K562 (cell line): ENCODE data around the gene B3GALT4. TPM values are rescaled to one million over a fixed set of nuclear protein-coding genes. Genes with fewer than 3 reads are reported as not detected.

Experiments used
- BRCA1 ChIP-seq, 2 experiments: fragments of 450-650 bp in 1 of 2; sonication (generic) in 1 of 2; formaldehyde crosslinking in 1 of 2; IDR thresholded peaks; 2 replicates each; pipeline versions ENCODE4 v1.5.0 to v1.6.1; 2017 to 2020; ENCODE audit warnings: mild to moderate bottlenecking in 1 of 2, missing genetic modification reagents in 1 of 2
- CBX5 ChIP-seq: IDR thresholded peaks from 2 replicates; pipeline ENCODE4 v1.6.1; 2014; ENCODE audit warnings: low read depth, borderline replicate concordance
- FOXM1 ChIP-seq, 2 experiments: fragments of 450-650 bp in 1 of 2; sonication (generic) in 1 of 2; formaldehyde crosslinking in 1 of 2; IDR thresholded peaks; 2 replicates each; pipeline versions ENCODE4 v1.6.1 to v1.9.0; 2017 to 2022; ENCODE audit warnings: low read depth in 2 of 2, mild to moderate bottlenecking in 2 of 2, missing genetic modification reagents in 1 of 2, moderate library complexity in 1 of 2
- GTF2E2 ChIP-seq: fragments of 200-800 bp; sonication (Bioruptor generic); IDR thresholded peaks from 2 replicates; pipeline ENCODE4 v1.6.1; 2016; ENCODE audit warnings: missing genetic modification characterization, missing compliant biosample characterization
- HNRNPUL1 ChIP-seq: fragments of 200-400 bp; formaldehyde crosslinking; IDR thresholded peaks from 2 replicates; pipeline ENCODE4 v1.6.1; 2017; ENCODE audit warnings: low read length
- NKRF ChIP-seq: fragments of 450-650 bp; IDR thresholded peaks from 2 replicates; pipeline ENCODE4 v1.6.1; 2016; ENCODE audit warnings: borderline replicate concordance
- NRF1 ChIP-seq, 2 experiments: fragments of 450-650 bp; IDR thresholded peaks in 1 of 2; conservative IDR thresholded peaks in 1 of 2; 2 replicates each; pipeline ENCODE4 v1.6.1; 2014; ENCODE audit warnings: mild to moderate bottlenecking in 2 of 2
- ZNF407 ChIP-seq: fragments of 450-650 bp; IDR thresholded peaks from 2 replicates; pipeline ENCODE4 v1.6.1; 2016; ENCODE audit warnings: low read depth
- ZNF408 ChIP-seq: fragments of 250-450 bp; sonication (Bioruptor Pico); IDR thresholded peaks from 2 replicates; pipeline ENCODE4 v1.4.0; 2020; ENCODE audit warnings: low read depth, mild to moderate bottlenecking, moderate library complexity
- ZNF586 ChIP-seq: fragments of 450-650 bp; formaldehyde crosslinking; conservative IDR thresholded peaks from 2 replicates; pipeline ENCODE4 v1.4.0; 2020; ENCODE audit warnings: mild to moderate bottlenecking, moderate library complexity
- ZNF644 ChIP-seq: fragments of 200-800 bp; sonication (Bioruptor generic); IDR thresholded peaks from 2 replicates; pipeline ENCODE4 v1.6.1; 2016; ENCODE audit warnings: low read depth, missing genetic modification characterization, missing compliant biosample characterization
- polyA plus RNA-seq, 8 experiments: library from polyadenylated mRNA; depleted of rRNA in 4 of 8; stranded (reverse) in 5 of 8; unstranded in 3 of 8; fragments of >200 nt; fragmentation: Nextera tagmentation in 2 of 8; fragmentation: Illumina TruSeq in 1 of 8; extraction: Ambion mirVana in 2 of 8; extraction: Trizol in 1 of 8; gene quantifications; 2 replicates each; pipeline versions ENCODE4 v1.2.1 to v1.2.3, GENCODE V29; 2011 to 2014; ENCODE audit warnings: inconsistent platforms in 1 of 8, missing spikeins in 1 of 8
- total RNA-seq, 7 experiments: library from RNA; depleted of rRNA in 6 of 7; stranded (reverse); fragments of >200 nt in 6 of 7; fragmentation: Illumina TruSeq in 2 of 7; extraction: Trizol in 2 of 7; gene quantifications; 2 replicates each; pipeline versions ENCODE4 v1.2.1 to v1.2.3, GENCODE V29; 2011 to 2021; ENCODE audit warnings: low replicate concordance in 1 of 7
- TF ChIP-seq, protein P1 (sequence below): fragments of 450-650 bp; IDR thresholded peaks from 2 replicates; pipeline ENCODE4 v1.6.1; 2016; ENCODE audit warnings: low read depth, mild to moderate bottlenecking, moderate library complexity
- TF ChIP-seq, protein P2 (sequence below): sonication (generic); formaldehyde crosslinking; IDR thresholded peaks from 2 replicates; pipeline ENCODE4 v1.8.1; 2023; ENCODE audit warnings: mild to moderate bottlenecking, missing genetic modification reagents

The B3GALT4 gene
- total and polyA plus RNA-seq, 9 of the 15 experiments (the other 6 are each of a cell fraction or from before 2014, with no cell fraction given) = 0.11 to 1.3 (median 0.53) TPM; not detected in 1

DNA sequence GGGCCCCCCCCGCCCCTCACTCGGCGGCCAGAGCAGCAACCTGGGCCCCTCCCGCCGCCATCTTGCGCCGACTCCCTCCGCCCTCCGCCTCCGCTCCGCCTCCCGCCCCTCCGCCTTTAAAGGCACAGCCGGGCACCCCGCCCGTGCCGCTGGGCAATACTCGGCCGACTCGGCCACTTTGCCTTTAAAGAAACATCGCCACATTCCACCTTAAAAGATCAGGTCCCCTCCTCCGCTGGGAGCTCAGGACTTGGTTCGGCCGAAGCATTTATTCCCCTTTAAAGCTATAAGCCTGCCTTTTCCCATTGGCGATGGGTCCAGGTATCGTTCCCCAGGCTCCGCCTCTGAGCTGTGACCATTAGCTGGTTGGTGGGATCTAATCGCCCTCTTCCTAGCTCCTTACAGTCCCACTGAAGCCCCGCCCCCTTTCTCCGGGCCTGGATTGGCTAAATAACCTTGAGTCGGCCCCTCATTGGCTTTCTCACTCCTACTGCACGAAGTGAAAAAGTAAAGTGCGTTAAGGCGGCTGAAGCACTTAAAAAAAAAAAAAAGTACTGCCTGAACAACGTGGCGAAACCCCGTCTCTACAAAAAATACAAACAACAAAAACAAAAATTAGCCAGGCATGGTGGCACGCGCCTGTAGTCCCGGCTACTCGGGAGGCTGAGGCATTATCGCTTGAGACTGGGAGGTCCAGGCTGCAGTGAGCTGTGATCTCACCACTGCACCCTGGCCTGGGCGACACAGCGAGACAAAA, 40.9 kb downstream of the B3GALT4 start, which contains the start of gene ZBTB22 (continued):
- TF ChIP-seq BRCA1 (IDR thresholded peaks at IDR 0.05) = no peak
- TF ChIP-seq BRCA1 (CRISPR knock-in tag; IDR thresholded peaks at IDR 0.05) = no peak
- no peak for TF ChIP-seq GTF2E2 (tag)
- peak; percentile 52; the same call in 1 of the 2 replicates for TF ChIP-seq NKRF
- TF ChIP-seq ZNF408 (CRISPR knock-in tag) = no peak
- TF ChIP-seq CBX5 = no peak
- TF ChIP-seq ZNF407 = no peak; the same call in 1 of the 2 replicates
- no peak for TF ChIP-seq ZNF586 (CRISPR knock-in tag)
- peak; percentile 86 for TF ChIP-seq FOXM1 (IDR thresholded peaks at IDR 0.05; ENCODE audit: low read depth)
- TF ChIP-seq FOXM1 (CRISPR knock-in tag; IDR thresholded peaks at IDR 0.05; ENCODE audit: low read depth) = no peak
- TF ChIP-seq, protein P1, sequence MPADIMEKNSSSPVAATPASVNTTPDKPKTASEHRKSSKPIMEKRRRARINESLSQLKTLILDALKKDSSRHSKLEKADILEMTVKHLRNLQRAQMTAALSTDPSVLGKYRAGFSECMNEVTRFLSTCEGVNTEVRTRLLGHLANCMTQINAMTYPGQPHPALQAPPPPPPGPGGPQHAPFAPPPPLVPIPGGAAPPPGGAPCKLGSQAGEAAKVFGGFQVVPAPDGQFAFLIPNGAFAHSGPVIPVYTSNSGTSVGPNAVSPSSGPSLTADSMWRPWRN = 0 out of 2 replicates have a peak, but pooled peaks have one; percentile 13
- TF ChIP-seq NRF1 (conservative IDR thresholded peaks at IDR 0.05 in 1 of 2, IDR thresholded peaks at IDR 0.05 in 1 of 2) = peak; percentile 62 to 75
- TF ChIP-seq ZNF644 (tag) = no peak
- no peak for TF ChIP-seq HNRNPUL1
- TF ChIP-seq, protein P2, sequence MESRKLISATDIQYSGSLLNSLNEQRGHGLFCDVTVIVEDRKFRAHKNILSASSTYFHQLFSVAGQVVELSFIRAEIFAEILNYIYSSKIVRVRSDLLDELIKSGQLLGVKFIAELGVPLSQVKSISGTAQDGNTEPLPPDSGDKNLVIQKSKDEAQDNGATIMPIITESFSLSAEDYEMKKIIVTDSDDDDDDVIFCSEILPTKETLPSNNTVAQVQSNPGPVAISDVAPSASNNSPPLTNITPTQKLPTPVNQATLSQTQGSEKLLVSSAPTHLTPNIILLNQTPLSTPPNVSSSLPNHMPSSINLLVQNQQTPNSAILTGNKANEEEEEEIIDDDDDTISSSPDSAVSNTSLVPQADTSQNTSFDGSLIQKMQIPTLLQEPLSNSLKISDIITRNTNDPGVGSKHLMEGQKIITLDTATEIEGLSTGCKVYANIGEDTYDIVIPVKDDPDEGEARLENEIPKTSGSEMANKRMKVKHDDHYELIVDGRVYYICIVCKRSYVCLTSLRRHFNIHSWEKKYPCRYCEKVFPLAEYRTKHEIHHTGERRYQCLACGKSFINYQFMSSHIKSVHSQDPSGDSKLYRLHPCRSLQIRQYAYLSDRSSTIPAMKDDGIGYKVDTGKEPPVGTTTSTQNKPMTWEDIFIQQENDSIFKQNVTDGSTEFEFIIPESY (CRISPR knock-in tag) = no peak
